Inflammatory macrophage (primary cell): ENCODE results near the gene LRRC52.
"Not testable (repeated sequence)": the region's sequence is repeated elsewhere in the genome, so short reads cannot be mapped to it uniquely, and the experiment has no call there.

Source experiments
- DNase-seq, 2 donors: peaks; one replicate each; pipeline ENCODE4 v3.0.0-alpha.2; 2020 to 2022

Gene LRRC52

GRCh38 chr1:165591391-165591790 is 47.6 kb downstream of the LRRC52 start:
- DNase-seq: not testable (repeated sequence)

GRCh38 chr1:165592945-165593823 is 49.4 kb downstream of the LRRC52 start:
- DNase-seq: peak; percentile 84 to 85

- DNase-seq: no peak
These were observed 51.6 kb downstream of the LRRC52 start for GRCh38 chr1:165595246-165595938.

- DNase-seq: peak; percentile 98 to 99
These were observed 54.3 kb downstream of the LRRC52 start for GRCh38 chr1:165597883-165598675.

GRCh38 chr1:165598676-165599059 is 54.9 kb downstream of the LRRC52 start:
- no peak for DNase-seq

GRCh38 chr1:165600793-165601192 is 57.0 kb downstream of the LRRC52 start:
- peak; percentile 34 to 69 for DNase-seq

GRCh38 chr1:165603810-165604209 is 60.0 kb downstream of the LRRC52 start:
- no peak for DNase-seq

- no peak for DNase-seq
These were observed 61.4 kb downstream of the LRRC52 start for GRCh38 chr1:165605246-165605645.

GRCh38 chr1:165606676-165607075 is 62.9 kb downstream of the LRRC52 start:
- DNase-seq: not testable (repeated sequence)

GRCh38 chr1:165610866-165611265 is 67.1 kb downstream of the LRRC52 start:
- no peak for DNase-seq

- no peak for DNase-seq
These were observed 68.3 kb downstream of the LRRC52 start for GRCh38 chr1:165612062-165612461.
